ENCODE data around the gene UBE3B. TPM values are rescaled to one million over a fixed set of nuclear protein-coding genes. Genes with fewer than 3 reads are reported as not detected.

The UBE3B gene
- polyA plus RNA-seq, 3 donors = 14.4 to 25.9 (median 18.2) TPM

DNA sequence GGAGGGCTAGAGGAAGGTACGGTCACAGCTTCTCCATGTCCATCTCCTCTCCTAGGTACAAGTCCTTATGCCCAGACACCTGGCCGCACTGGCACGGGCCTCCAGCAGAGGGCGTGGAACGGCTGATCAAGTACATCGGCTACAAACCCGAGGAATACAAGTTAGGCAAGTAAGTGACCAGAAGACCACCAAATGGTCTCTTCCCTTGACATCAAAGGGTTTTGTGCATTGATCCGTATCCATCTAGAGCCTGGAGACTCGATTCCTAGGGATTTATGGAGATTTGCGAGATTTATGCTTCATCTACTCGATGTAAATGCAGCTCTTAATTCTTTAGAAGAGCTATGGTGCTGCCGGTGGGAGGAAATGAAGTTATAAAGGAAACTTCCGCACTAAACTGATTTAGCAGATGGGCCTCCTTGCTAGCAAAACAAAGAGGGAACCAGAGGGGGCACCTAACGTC lies 44.6 kb upstream of the UBE3B start:
- no peak overlapping the region for H3K27ac Mint-ChIP-seq
- peaks cover 0 to 5% (median 2%) of the 10 kb centered on the region in 7 donors for H3K9me3 Mint-ChIP-seq
- H3K27me3 Mint-ChIP-seq (ENCODE audit: low read depth in 3 of 3) = peaks cover 0 to 6% (median 5%) of the 10 kb centered on the region in 3 donors
- Histone ChIP-seq H3K4me1 (ENCODE audit: control insufficient read depth in 1 of 2, insufficient read depth in 2 of 2, low read length in 2 of 2) (no peaks in the 10 kb centered on the region), H3K9me3 (replicated peaks in 1 of 2; ENCODE audit: control insufficient read depth in 1 of 2, insufficient read depth in 1 of 2, low read length in 2 of 2) (no peaks in the 10 kb centered on the region), H3K9ac (ENCODE audit: insufficient read depth, low read length, poor library complexity, severe bottlenecking) (no peak overlapping the region), H3K4me3 (replicated peaks in 1 of 3; ENCODE audit: low read depth in 2 of 3, low read length in 3 of 3) (no peak overlapping the region), H3K4me2 (replicated peaks; ENCODE audit: extremely low read depth, low read length, poor library complexity, severe bottlenecking) (no peak overlapping the region), H3K27me3 (ENCODE audit: control insufficient read depth in 2 of 2, insufficient read depth in 2 of 2, low read length in 2 of 2) (no peaks in the 10 kb centered on the region), H3K36me3 (replicated peaks in 1 of 2; ENCODE audit: control insufficient read depth in 1 of 2, insufficient read depth in 2 of 2, low read length in 2 of 2) (no peaks in the 10 kb centered on the region), H3K27ac (ENCODE audit: low read depth in 1 of 2, low read length in 2 of 2) (no peak overlapping the region), H2AFZ (ENCODE audit: insufficient read depth, low read depth, low read length, poor library complexity, severe bottlenecking) (peak overlapping the region; percentile 70), H3K79me2 (ENCODE audit: insufficient read depth, low read length) (no peaks in the 10 kb centered on the region), H4K20me1 (ENCODE audit: insufficient read depth, low read length) (no peaks in the 10 kb centered on the region)
- peaks cover 3% of the 10 kb centered on the region for H3K4me1 Mint-ChIP-seq
- TF ChIP-seq, protein P1, sequence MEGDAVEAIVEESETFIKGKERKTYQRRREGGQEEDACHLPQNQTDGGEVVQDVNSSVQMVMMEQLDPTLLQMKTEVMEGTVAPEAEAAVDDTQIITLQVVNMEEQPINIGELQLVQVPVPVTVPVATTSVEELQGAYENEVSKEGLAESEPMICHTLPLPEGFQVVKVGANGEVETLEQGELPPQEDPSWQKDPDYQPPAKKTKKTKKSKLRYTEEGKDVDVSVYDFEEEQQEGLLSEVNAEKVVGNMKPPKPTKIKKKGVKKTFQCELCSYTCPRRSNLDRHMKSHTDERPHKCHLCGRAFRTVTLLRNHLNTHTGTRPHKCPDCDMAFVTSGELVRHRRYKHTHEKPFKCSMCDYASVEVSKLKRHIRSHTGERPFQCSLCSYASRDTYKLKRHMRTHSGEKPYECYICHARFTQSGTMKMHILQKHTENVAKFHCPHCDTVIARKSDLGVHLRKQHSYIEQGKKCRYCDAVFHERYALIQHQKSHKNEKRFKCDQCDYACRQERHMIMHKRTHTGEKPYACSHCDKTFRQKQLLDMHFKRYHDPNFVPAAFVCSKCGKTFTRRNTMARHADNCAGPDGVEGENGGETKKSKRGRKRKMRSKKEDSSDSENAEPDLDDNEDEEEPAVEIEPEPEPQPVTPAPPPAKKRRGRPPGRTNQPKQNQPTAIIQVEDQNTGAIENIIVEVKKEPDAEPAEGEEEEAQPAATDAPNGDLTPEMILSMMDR (IDR thresholded peaks at IDR 0.05) = peak; percentile 83
- no peak overlapping the region for H3K4me3 Mint-ChIP-seq
- intact Hi-C loops (cut with micrococcal nuclease) = no loop called here
- WGBS (ENCODE audit: insufficient coverage) = 15% methylated on average over 5 of the region's 14 CpGs
- DNase-seq = peak; percentile 38 to 54 (median 52)
- no peaks in the 10 kb centered on the region for H3K36me3 Mint-ChIP-seq

DNA sequence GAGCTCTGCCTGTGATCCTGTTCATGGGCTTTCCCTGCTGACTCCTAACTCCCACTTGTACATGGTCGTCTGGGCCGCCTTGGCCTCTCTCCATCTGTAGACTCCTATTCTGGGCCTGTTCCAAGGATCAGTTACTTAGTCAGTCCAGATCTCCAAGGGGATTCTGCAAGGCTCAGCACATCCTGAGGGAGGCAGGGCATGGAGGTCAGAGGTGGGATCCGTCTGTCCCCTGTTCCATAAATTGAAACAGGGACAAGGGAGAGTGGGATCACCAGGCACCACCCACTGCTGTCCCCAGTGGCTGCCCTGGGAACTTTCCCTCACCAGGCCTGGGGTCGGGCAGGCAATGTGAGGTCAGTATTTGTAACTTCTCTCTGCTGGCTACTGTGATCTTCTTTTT lies 43.8 kb upstream of the UBE3B start:
- no peak overlapping the region for H3K4me3 Mint-ChIP-seq
- H3K36me3 Mint-ChIP-seq = no peaks in the 10 kb centered on the region
- no peak overlapping the region for H3K9ac ChIP-seq (ENCODE audit: insufficient read depth, low read length, poor library complexity, severe bottlenecking)
- no peaks in the 10 kb centered on the region for H3K4me1 ChIP-seq (ENCODE audit: control insufficient read depth in 1 of 2, insufficient read depth in 2 of 2, low read length in 2 of 2)
- no peaks in the 10 kb centered on the region for H4K20me1 ChIP-seq (ENCODE audit: insufficient read depth, low read length)
- peak overlapping the region; percentile 70 for H2AFZ ChIP-seq (ENCODE audit: insufficient read depth, low read depth, low read length, poor library complexity, severe bottlenecking)
- H3K27ac Mint-ChIP-seq = no peak overlapping the region
- H3K4me1 Mint-ChIP-seq = peaks cover 3% of the 10 kb centered on the region
- H3K27ac ChIP-seq (ENCODE audit: low read depth in 1 of 2, low read length in 2 of 2) = no peak overlapping the region
- H3K36me3 ChIP-seq (replicated peaks in 1 of 2; ENCODE audit: control insufficient read depth in 1 of 2, insufficient read depth in 2 of 2, low read length in 2 of 2) = no peaks in the 10 kb centered on the region
- TF ChIP-seq, protein P1 (IDR thresholded peaks at IDR 0.05) = peak; percentile 25
- H3K79me2 ChIP-seq (ENCODE audit: insufficient read depth, low read length) = no peaks in the 10 kb centered on the region
- peaks cover 0 to 5% (median 2%) of the 10 kb centered on the region in 7 donors for H3K9me3 Mint-ChIP-seq
- no CpG with 5 or more reads among the region's 4 CpGs for WGBS (ENCODE audit: insufficient coverage)
- H3K4me2 ChIP-seq (replicated peaks; ENCODE audit: extremely low read depth, low read length, poor library complexity, severe bottlenecking) = no peak overlapping the region
- intact Hi-C loops (cut with micrococcal nuclease) = no loop called here
- no peak for DNase-seq
- no peaks in the 10 kb centered on the region for H3K27me3 ChIP-seq (ENCODE audit: control insufficient read depth in 2 of 2, insufficient read depth in 2 of 2, low read length in 2 of 2)
- H3K9me3 ChIP-seq (replicated peaks in 1 of 2; ENCODE audit: control insufficient read depth in 1 of 2, insufficient read depth in 1 of 2, low read length in 2 of 2) = no peaks in the 10 kb centered on the region
- no peak overlapping the region for H3K4me3 ChIP-seq (replicated peaks in 1 of 3; ENCODE audit: low read depth in 2 of 3, low read length in 3 of 3)
- H3K27me3 Mint-ChIP-seq (ENCODE audit: low read depth in 3 of 3) = peaks cover 0 to 8% (median 5%) of the 10 kb centered on the region in 3 donors

All from CD14-positive monocyte (primary cell).